ENCODE measurements around the gene PANK3. TPM values are rescaled to one million over a fixed set of nuclear protein-coding genes. Genes with fewer than 3 reads are reported as not detected.

Gene PANK3
- polyA plus RNA-seq (2013, experiment 1 of 4), result 54.5 TPM
- polyA plus RNA-seq (2013, experiment 2 of 4), result 58.6 TPM
- 40.2 TPM for polyA plus RNA-seq (2013, experiment 3 of 4)
- polyA plus RNA-seq (2013, experiment 4 of 4), result 43.2 TPM

DNA sequence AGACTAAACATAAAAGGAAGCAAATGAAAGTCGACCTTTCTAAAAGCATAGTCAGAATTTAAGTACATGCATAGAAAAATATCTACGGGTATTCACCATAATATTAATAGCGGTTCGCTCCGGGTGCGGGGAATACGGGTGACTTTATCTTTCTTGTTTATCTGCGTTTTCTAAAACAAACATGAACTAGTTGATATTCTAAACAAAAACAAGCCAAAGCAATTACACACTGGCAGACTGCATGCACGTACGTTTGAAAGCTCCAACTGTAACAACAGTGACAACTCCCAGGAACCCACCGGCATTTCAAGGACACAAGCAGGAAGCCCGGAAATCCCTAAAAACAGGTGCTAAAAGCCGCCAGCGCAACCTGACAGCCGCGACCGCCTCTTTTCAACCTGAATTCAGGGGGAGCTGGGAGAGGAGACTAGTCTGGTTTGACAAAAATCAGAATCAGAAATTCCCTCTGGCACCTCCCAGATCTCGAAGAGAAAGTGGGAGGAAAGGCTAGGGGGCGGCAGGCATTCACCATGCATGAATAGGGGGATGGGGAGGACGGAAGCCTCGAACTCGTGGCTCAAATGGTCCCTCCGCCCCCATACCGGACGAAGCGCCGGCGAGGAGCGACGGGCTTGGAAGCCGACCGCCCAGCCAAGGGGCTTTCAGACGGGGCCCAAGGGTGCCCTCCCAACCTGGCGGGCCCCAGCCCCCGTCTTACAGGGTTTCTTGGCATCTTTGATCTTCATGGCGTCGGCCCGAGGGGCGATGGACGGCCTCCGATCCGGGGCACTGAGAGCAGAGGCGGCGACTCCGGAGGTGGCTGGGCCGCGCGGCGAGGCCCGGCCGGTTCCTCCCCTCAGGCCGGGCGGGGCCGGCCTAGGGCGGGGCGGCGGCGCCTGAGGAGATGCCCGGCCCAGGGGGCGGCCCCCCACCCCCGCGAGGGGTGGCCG, at the start of gene PANK3:
Gene PANK3 (minus strand): TSS at position 831 of the 950 bp plus-strand sequence. CDS start 85 bp downstream, at position 746.
- peak within 1 kb of the TSS; percentile 81 for H3K27ac ChIP-seq (ENCODE audit: insufficient read depth, low read depth, low read length, poor library complexity, severe bottlenecking)
- H3K27me3 ChIP-seq (ENCODE audit: control insufficient read depth, insufficient read depth, low read length, poor library complexity, severe bottlenecking), result no peaks in the 10 kb centered on the region
- H3K4me1 ChIP-seq (ENCODE audit: control insufficient read depth, insufficient read depth, low read length), result peaks cover 15% of the 10 kb centered on the region
- H3K9me3 ChIP-seq (ENCODE audit: control insufficient read depth, low read length), result no peaks in the 10 kb centered on the region
- H3K36me3 ChIP-seq (ENCODE audit: control insufficient read depth, insufficient read depth, low read length), result peaks cover 6% of the 10 kb centered on the region
- H3K4me3 ChIP-seq (ENCODE audit: insufficient read depth, low read depth, low read length), result peak within 1 kb of the TSS; percentile 86
- WGBS, 2 experiments, result 1% methylated on average over 62 to 63 of the region's 63 CpGs

GRCh38 chr5:168624850-168625364, 45.7 kb upstream of the PANK3 start:
- Histone ChIP-seq H3K9me3 (ENCODE audit: control insufficient read depth, low read length) (no peaks in the 10 kb centered on the region), H3K4me3 (ENCODE audit: insufficient read depth, low read depth, low read length) (no peak overlapping the region), H3K27me3 (ENCODE audit: control insufficient read depth, insufficient read depth, low read length, poor library complexity, severe bottlenecking) (no peaks in the 10 kb centered on the region), H3K27ac (ENCODE audit: insufficient read depth, low read depth, low read length, poor library complexity, severe bottlenecking) (no peak overlapping the region), H3K4me1 (ENCODE audit: control insufficient read depth, insufficient read depth, low read length) (no peaks in the 10 kb centered on the region), H3K36me3 (ENCODE audit: control insufficient read depth, insufficient read depth, low read length) (no peaks in the 10 kb centered on the region)
- 87 to 91% methylated on average over 3 of the region's 3 CpGs for WGBS, 2 experiments

GRCh38 chr5:168620807-168621206, 41.6 kb upstream of the PANK3 start:
- Histone ChIP-seq H3K4me1 (ENCODE audit: control insufficient read depth, insufficient read depth, low read length) (no peaks in the 10 kb centered on the region), H3K4me3 (ENCODE audit: insufficient read depth, low read depth, low read length) (no peak overlapping the region), H3K27ac (ENCODE audit: insufficient read depth, low read depth, low read length, poor library complexity, severe bottlenecking) (no peak overlapping the region), H3K36me3 (ENCODE audit: control insufficient read depth, insufficient read depth, low read length) (no peaks in the 10 kb centered on the region), H3K9me3 (ENCODE audit: control insufficient read depth, low read length) (no peaks in the 10 kb centered on the region), H3K27me3 (ENCODE audit: control insufficient read depth, insufficient read depth, low read length, poor library complexity, severe bottlenecking) (no peaks in the 10 kb centered on the region)
- WGBS, 2 experiments, result 83 to 88% methylated on average over 1 of the region's 1 CpG

GRCh38 chr5:168614661-168615060, 35.5 kb upstream of the PANK3 start:
- H3K9me3 ChIP-seq (ENCODE audit: control insufficient read depth, low read length), result no peaks in the 10 kb centered on the region
- no peak overlapping the region for H3K4me3 ChIP-seq (ENCODE audit: insufficient read depth, low read depth, low read length)
- no peak overlapping the region for H3K27ac ChIP-seq (ENCODE audit: insufficient read depth, low read depth, low read length, poor library complexity, severe bottlenecking)
- no peaks in the 10 kb centered on the region for H3K4me1 ChIP-seq (ENCODE audit: control insufficient read depth, insufficient read depth, low read length)
- no peaks in the 10 kb centered on the region for H3K36me3 ChIP-seq (ENCODE audit: control insufficient read depth, insufficient read depth, low read length)
- 92 to 94% methylated on average over 10 of the region's 10 CpGs for WGBS, 2 experiments
- H3K27me3 ChIP-seq (ENCODE audit: control insufficient read depth, insufficient read depth, low read length, poor library complexity, severe bottlenecking), result no peaks in the 10 kb centered on the region

DNA sequence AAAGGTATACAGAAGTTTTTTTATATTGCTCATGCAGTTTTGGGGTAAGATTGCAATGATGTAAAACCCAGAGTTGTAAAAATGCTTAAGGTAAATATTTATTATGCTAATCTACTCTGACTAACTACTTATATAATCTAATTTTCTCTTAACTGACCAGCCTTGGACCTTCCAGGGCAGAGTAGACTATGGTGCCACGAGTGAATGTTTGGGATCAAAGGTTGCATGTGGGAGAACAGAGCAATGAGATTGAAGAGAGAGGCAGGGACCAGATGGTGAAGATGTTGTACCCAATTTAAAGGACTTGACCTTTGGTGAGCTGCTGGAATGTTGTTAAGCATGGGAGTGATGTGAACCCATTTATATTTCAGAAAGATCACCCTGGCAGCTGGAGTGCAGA, 34.8 kb upstream of the PANK3 start:
- Histone ChIP-seq H3K27ac (ENCODE audit: insufficient read depth, low read depth, low read length, poor library complexity, severe bottlenecking) (no peak overlapping the region), H3K9me3 (ENCODE audit: control insufficient read depth, low read length) (no peaks in the 10 kb centered on the region)
- WGBS, 2 experiments, result 78 to 92% methylated on average over 1 of the region's 1 CpG

DNA sequence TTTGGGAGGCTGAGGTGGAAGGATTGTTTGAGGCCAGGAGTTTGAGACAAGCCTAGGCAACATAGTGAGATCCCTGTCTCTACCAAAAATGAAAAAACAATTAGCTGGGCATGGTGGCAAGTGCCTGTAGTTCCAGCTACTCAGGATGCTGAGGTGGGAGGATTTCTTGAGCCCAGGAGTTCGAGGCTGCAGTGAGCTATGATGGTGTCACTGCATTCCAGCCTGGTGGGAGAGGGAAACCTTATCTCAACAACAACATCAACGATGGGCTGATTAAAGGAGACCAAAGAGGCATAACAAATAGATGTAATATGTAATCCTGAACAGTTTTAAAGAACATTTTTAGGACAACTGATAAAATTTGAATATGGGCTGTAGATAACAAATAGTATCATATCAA, 34.2 kb upstream of the PANK3 start:
- no peaks in the 10 kb centered on the region for H3K36me3 ChIP-seq (ENCODE audit: control insufficient read depth, insufficient read depth, low read length)
- no peak overlapping the region for H3K4me3 ChIP-seq (ENCODE audit: insufficient read depth, low read depth, low read length)
- WGBS, 2 experiments, result 67 to 84% methylated on average over 1 to 2 of the region's 2 CpGs
- H3K27ac ChIP-seq (ENCODE audit: insufficient read depth, low read depth, low read length, poor library complexity, severe bottlenecking), result no peak overlapping the region
- H3K27me3 ChIP-seq (ENCODE audit: control insufficient read depth, insufficient read depth, low read length, poor library complexity, severe bottlenecking), result no peaks in the 10 kb centered on the region
- no peaks in the 10 kb centered on the region for H3K9me3 ChIP-seq (ENCODE audit: control insufficient read depth, low read length)
- no peaks in the 10 kb centered on the region for H3K4me1 ChIP-seq (ENCODE audit: control insufficient read depth, insufficient read depth, low read length)

More for the DNA sequence above, 34.8 kb upstream of the PANK3 start:
- Histone ChIP-seq H3K4me1 (ENCODE audit: control insufficient read depth, insufficient read depth, low read length) (no peaks in the 10 kb centered on the region), H3K4me3 (ENCODE audit: insufficient read depth, low read depth, low read length) (no peak overlapping the region), H3K27me3 (ENCODE audit: control insufficient read depth, insufficient read depth, low read length, poor library complexity, severe bottlenecking) (no peaks in the 10 kb centered on the region), H3K36me3 (ENCODE audit: control insufficient read depth, insufficient read depth, low read length) (no peaks in the 10 kb centered on the region)

DNA sequence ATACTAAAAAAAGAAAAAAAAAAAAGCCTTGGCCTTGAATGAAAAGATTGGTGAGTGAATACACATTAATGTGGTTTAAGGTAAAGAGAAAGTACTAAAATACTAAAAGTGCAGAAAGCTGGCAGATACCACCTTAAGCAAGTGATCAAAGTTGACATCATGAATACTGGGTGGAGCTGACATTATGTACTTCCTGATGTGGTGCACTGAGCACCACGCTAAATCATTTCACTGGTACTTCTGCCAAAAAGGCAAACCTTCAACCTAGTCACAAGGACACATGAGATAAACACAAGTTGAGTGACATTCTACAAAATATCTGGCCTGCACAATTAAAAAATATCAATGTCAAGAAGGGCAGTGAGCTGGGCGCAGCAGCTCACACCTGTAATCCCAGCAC, 33.8 kb upstream of the PANK3 start:
- WGBS, 2 experiments, result 86 to 91% methylated on average over 2 of the region's 2 CpGs
- Histone ChIP-seq H3K9me3 (ENCODE audit: control insufficient read depth, low read length) (no peaks in the 10 kb centered on the region), H3K4me3 (ENCODE audit: insufficient read depth, low read depth, low read length) (no peak overlapping the region), H3K27ac (ENCODE audit: insufficient read depth, low read depth, low read length, poor library complexity, severe bottlenecking) (no peak overlapping the region), H3K36me3 (ENCODE audit: control insufficient read depth, insufficient read depth, low read length) (no peaks in the 10 kb centered on the region), H3K27me3 (ENCODE audit: control insufficient read depth, insufficient read depth, low read length, poor library complexity, severe bottlenecking) (no peaks in the 10 kb centered on the region), H3K4me1 (ENCODE audit: control insufficient read depth, insufficient read depth, low read length) (no peaks in the 10 kb centered on the region)

GRCh38 chr5:168612123-168612522, 33.0 kb upstream of the PANK3 start:
- H3K36me3 ChIP-seq (ENCODE audit: control insufficient read depth, insufficient read depth, low read length), result no peaks in the 10 kb centered on the region
- H3K9me3 ChIP-seq (ENCODE audit: control insufficient read depth, low read length), result no peaks in the 10 kb centered on the region
- no peaks in the 10 kb centered on the region for H3K4me1 ChIP-seq (ENCODE audit: control insufficient read depth, insufficient read depth, low read length)
- no peak overlapping the region for H3K27ac ChIP-seq (ENCODE audit: insufficient read depth, low read depth, low read length, poor library complexity, severe bottlenecking)
- WGBS, 2 experiments, result 82 to 85% methylated on average over 4 of the region's 4 CpGs
- no peaks in the 10 kb centered on the region for H3K27me3 ChIP-seq (ENCODE audit: control insufficient read depth, insufficient read depth, low read length, poor library complexity, severe bottlenecking)
- H3K4me3 ChIP-seq (ENCODE audit: insufficient read depth, low read depth, low read length), result no peak overlapping the region

DNA sequence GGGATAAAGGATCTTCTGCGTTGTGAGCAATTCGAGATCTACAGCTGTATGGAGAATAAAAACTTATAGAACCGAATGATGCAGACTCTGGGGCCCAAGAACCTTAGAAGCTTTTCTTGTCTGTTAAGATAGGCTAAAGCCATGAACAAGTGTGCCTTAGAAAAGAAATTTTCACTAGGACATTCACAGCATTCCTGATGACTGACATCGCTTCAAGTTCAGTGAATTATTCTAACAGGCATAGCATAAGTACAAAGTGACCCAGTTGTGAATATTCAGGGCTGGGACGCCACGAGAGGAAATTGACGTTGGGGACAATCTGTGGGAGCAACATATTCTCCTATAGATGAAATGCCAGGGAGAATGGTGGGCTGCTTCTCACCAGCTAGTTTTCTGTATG, 32.0 kb upstream of the PANK3 start:
- Histone ChIP-seq H3K4me3 (ENCODE audit: insufficient read depth, low read depth, low read length) (no peak overlapping the region), H3K4me1 (ENCODE audit: control insufficient read depth, insufficient read depth, low read length) (no peaks in the 10 kb centered on the region), H3K9me3 (ENCODE audit: control insufficient read depth, low read length) (no peaks in the 10 kb centered on the region), H3K27me3 (ENCODE audit: control insufficient read depth, insufficient read depth, low read length, poor library complexity, severe bottlenecking) (no peaks in the 10 kb centered on the region), H3K36me3 (ENCODE audit: control insufficient read depth, insufficient read depth, low read length) (no peaks in the 10 kb centered on the region), H3K27ac (ENCODE audit: insufficient read depth, low read depth, low read length, poor library complexity, severe bottlenecking) (no peak overlapping the region)
- 83 to 86% methylated on average over 7 of the region's 7 CpGs for WGBS, 2 experiments

DNA sequence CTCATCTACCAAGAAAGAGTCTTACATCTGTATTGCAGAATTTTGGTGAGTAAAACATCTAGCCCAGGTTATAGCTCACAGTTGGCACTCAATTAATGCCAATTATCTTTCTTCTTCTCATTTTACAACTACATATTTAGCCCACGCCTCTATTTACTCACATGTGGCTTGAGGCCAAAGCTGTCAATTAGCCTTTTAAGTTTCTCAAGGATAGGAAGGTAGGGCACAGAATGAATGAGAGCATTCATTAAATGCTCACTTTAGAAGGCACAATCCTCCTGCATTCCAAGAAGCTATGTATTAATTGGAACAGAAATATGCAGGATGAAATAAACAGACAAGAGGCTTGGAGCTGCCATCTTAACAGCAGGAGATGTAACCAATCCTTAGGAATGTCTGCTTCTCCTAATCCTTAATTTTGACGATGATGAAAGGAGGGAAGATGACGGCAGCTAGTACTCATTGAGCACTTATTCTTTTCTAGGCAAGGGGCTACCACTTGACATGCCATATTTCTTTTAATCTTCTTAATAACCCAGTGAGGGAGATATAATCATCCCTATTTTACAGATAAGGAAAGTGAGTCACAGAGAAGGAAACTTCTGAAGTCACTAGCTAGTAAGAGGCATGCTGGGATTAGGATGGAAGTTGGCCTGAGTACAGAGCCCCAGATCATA, 30.8 kb upstream of the PANK3 start:
- Histone ChIP-seq H3K27ac (ENCODE audit: insufficient read depth, low read depth, low read length, poor library complexity, severe bottlenecking) (no peak overlapping the region), H3K36me3 (ENCODE audit: control insufficient read depth, insufficient read depth, low read length) (no peaks in the 10 kb centered on the region), H3K9me3 (ENCODE audit: control insufficient read depth, low read length) (no peaks in the 10 kb centered on the region), H3K27me3 (ENCODE audit: control insufficient read depth, insufficient read depth, low read length, poor library complexity, severe bottlenecking) (no peaks in the 10 kb centered on the region), H3K4me3 (ENCODE audit: insufficient read depth, low read depth, low read length) (no peak overlapping the region), H3K4me1 (ENCODE audit: control insufficient read depth, insufficient read depth, low read length) (no peaks in the 10 kb centered on the region)
- WGBS, 2 experiments, result 89 to 90% methylated on average over 3 of the region's 3 CpGs

Data from ectodermal cell (in vitro differentiated cells).